ENCODE data around the gene MEG3.

MEG3 gene

GRCh38 chr14:100864960-100865681 is 39.2 kb downstream of the MEG3 start:
- DNase-seq (ENCODE audit: low spot score), result no peak

- DNase-seq (ENCODE audit: low spot score), result no peak
Measured at GRCh38 chr14:100865682-100866591, 40.0 kb downstream of the MEG3 start.

GRCh38 chr14:100866666-100867630 is 41.0 kb downstream of the MEG3 start:
- DNase-seq (ENCODE audit: low spot score), result no peak

- DNase-seq (ENCODE audit: low spot score), result no peak
Measured at GRCh38 chr14:100867631-100868315, 41.9 kb downstream of the MEG3 start.

GRCh38 chr14:100868621-100869370 is 42.9 kb downstream of the MEG3 start:
- DNase-seq (ENCODE audit: low spot score), result no peak

- no peak for DNase-seq (ENCODE audit: low spot score)
Measured at GRCh38 chr14:100871234-100872186, 45.6 kb downstream of the MEG3 start.

GRCh38 chr14:100872259-100873095 is 46.6 kb downstream of the MEG3 start:
- DNase-seq (ENCODE audit: low spot score), result no peak

GRCh38 chr14:100873096-100873482 is 47.2 kb downstream of the MEG3 start:
- DNase-seq (ENCODE audit: low spot score), result no peak

GRCh38 chr14:100874051-100874410 is 48.1 kb downstream of the MEG3 start:
- DNase-seq (ENCODE audit: low spot score), result no peak

- DNase-seq (ENCODE audit: low spot score), result no peak
Measured at GRCh38 chr14:100874411-100875091, 48.6 kb downstream of the MEG3 start.

- DNase-seq (ENCODE audit: low spot score), result no peak
Measured at GRCh38 chr14:100875126-100875525, 49.2 kb downstream of the MEG3 start.

- DNase-seq (ENCODE audit: low spot score), result no peak
Measured at GRCh38 chr14:100875861-100876590, 50.1 kb downstream of the MEG3 start.

- no peak for DNase-seq (ENCODE audit: low spot score)
Measured at GRCh38 chr14:100878271-100879146, 52.6 kb downstream of the MEG3 start.

- DNase-seq (ENCODE audit: low spot score), result no peak
Measured at GRCh38 chr14:100879194-100879593, 53.3 kb downstream of the MEG3 start.

GRCh38 chr14:100879782-100880181 is 53.9 kb downstream of the MEG3 start:
- no peak for DNase-seq (ENCODE audit: low spot score)

Measured in LoVo (cell line).